ENCODE results near the gene NCOR1.

Gene NCOR1

DNA sequence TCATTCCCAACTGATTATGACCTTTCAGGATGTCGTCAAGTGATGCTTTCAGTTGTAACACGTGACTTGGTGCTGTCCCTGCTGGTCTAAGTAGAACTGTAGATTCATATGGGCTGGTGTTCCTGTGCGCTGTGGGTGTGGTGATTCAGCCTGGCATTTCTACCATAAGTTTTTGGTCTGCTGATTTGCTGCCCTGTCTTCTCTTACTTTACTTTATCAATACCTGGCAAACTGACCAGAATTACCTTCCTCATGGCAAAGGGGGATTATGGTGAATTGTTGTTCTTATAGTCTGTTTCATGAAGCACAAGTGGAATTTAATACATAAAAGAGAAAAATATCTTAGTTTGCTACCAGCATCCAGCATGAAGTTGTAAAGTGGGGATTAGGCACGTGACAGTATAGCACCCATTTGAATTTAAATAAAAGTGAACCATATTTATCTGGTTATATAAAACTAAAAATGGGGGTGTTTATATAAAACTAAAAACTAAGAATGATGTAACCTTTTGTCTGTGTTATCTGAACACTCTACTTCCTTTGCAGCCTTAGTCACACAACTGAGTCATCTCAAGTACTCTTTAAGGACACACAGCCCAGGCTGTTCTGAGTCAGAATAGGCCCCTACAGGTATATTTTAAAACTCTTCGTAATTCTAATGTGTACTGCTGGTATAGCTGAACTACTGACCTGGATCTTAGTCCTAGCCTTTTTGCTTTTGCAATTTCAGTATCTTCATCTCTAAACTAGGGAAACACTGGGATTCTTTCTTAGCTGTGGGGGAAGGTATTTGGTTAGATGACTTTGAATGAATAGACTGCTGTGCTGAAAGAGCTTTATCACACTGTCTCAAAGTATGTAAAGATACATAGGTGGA is 187.4 kb downstream of the NCOR1 start:
- no peak for DNase-seq

DNA sequence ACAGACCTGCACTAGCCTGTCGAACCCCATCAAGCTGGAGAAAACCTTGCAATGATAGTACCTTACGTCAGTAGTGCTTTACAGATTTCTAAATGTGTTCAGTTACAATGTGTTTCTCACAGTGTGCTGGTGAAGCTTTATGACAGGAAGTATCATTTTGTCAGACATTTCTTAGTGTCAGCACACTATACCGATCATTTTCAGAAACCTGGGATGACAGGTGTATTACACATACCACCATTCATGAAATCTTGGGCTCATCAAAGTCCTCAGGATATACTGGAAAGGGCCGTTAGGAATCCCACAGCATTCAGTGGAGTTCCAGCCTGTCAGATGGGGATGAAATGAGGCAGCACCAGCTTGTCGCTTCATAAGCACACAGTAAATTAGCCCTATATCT is 188.4 kb downstream of the NCOR1 start:
- no peak for DNase-seq

DNA sequence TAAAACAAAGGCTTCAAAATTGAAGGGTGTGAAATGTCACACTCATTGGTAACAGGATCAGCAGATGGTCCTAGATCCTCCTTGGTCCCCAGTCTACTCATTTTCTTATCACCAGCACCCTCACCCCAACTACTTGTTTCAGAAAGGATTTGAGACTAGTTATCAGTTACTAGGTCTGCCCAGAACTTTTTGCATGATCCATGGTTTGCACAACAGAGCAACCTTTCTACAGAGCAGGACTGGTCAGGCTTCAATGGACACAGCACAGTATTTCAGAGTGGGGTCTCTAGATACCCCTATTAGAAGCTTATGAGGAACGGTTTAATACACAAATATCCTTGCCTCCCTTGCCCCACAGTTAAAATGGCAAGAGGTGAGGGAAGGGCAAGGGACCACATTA is 190.1 kb downstream of the NCOR1 start:
- DNase-seq, result no peak

DNA sequence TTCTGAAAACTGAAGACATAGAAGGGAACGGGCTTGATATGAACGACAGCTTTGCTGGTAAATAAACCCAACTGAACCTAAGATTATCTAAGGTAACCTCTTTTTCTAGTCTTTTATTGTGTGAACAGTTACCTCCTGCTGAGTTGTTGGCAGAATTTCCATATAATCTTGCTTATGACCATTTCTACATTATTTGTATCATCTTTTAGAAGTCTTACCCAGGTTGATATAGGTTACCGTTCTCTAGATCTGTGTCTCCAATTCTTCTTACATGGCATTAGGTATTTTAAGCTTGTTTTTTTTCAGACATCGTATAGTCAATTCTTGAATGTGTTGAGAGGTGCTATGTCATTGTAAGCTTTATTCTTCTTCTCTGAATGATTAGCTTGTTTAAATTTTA is 191.5 kb downstream of the NCOR1 start:
- no peak for DNase-seq

DNA sequence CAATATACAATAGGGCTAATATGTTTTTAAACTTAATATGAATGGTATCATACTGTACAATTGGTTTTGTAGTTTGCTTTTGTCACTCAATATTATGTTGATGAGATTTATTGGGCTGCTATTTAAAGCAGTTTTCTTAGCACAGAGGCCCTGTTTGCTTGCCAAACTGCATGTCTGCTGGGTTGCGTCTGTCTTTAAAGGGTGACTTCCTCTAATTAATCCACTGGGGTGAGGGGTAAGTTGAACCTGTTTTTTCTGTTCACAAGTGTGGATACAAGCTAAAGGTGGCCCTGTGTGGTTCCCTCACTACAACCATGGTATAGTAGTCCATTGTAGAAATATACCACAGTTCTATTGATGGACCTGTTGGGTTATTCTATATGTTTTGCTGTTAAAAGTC is 196.0 kb downstream of the NCOR1 start:
- DNase-seq, result no peak

DNA sequence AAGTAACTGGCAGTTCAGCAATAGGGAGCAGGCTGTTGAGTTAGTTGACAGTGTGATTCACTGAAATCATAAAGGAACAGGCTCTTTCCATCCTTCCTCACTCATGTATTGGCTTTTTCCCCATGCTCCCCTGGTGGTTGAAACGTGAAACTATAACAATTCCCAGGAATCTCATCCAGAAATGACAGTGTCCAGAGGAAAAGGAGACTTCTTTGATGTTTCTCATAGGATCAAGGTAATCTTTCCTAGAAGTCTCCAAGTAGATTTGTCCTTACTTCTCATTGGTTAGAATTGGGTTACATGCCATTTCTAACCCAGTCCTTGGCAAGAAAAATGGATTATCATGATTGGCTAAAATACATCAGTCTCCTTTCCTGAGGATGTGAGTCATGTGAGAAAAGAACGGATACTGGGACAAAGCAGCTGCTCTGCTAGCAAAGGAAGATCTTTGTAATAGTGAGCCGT is 201.4 kb downstream of the NCOR1 start:
- no peak for DNase-seq

DNA sequence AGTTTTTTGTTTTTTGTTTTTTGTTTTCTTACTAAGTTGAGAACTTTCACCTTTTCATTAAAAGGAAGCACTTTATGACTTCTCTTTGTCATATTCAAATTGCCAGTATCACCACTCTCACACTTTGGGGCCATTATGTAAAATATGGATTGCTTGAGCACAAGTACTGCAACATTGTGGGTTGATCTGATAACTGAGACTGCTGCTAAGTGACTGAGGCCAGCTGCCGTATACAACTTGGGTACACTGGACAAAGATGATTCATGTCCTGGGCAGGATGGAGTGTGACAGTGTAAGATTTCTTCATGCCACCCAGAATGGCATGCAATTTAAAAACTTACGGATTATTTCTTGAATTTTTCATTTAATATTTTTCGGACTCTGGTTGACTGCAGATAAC is 207.9 kb downstream of the NCOR1 start:
- DNase-seq, result no peak

DNA sequence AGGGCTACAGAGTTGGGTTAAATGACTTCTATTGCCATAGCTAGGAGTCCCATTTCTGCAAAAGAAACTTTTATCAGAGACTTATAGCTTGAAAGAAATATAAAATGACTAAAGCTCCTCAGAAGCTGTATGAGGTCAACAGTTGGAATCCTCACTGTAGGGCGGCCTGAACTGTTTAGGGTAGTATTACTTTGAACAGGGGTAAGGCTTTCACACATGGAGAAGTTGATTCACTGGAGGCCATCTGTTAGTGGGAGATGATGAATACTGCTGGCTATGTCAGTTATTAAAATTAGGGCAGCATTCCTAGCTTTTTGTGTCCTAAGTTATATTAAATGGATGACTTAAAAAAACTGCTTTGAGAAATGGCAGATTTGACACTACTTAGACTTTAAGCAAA is 209.7 kb downstream of the NCOR1 start:
- DNase-seq, result no peak

DNA sequence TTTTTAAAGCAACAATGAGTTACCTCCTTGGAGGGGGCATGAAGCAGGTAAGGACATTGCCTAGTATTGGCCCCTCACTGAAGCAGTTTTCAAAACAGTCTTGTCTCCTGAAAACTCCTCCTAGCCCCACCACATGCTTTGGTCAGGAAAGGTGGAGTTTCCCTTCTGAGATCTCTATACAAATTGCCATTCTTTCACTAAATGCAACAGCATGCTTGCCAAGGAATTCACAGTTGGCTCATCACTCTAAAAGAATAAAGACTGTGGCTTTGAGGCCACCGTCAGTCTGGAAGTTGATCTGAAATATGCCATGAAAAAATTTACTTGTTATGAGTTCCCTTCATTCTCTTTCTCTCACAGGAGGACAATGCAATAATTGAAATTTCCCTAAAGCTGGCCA is 211.5 kb downstream of the NCOR1 start:
- no peak for DNase-seq

DNA sequence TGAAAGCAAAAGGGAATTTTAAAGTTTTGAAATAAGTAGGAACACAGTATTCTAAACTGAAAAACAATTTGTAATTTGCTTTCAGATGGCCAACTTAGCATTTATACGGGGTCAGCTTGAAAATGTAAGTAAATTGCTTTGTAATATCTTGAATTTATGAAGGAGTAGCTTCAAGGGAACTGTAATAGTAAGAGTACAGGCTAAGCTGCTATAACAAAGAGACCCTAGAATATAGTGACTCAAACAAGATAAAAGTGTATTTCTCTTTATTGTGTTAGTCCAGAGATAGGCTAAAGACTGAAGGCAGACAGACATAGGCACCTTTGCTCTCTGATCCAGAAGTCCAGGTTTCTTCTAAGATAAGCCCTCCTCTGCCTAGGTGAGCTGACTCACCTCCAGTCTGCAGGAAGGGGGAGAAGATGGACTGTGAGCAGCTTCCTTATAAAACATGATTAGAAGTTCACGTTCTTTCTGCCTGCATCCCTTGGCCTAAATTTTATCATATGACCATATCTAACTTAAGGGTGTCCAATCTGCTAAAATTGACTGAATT is 212.6 kb downstream of the NCOR1 start:
- no peak for DNase-seq

DNA sequence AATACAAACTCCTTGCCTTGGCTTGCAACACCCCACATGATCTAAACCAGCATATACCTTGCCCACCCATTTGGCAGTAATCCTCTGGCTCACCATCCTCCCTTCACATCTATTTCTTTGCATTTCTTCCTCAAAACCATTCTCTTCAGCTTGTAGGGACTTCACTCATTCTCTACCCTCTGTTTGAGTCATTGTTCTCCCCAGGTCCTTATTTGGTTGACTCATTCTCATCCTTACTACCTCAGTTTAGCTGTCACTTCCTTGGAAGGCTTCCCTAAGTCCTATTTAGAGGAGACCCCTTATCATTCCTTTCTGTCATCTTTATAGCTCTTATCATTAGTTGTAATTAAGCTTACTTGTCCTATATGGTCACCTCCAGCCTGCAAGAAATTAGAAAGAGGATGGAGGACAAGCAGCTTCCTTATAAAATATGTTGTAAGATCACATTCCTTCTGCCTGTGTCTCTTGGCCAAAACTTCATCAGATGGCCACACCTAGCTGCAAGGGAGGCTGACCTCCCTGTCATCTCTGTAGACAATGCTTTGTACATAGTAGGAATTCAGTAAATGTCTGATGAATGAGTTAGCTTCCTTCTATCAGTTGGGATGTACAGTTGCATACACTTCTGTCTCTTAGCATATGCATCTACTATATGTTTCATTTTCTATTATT is 214.0 kb downstream of the NCOR1 start:
- no peak for DNase-seq

DNA sequence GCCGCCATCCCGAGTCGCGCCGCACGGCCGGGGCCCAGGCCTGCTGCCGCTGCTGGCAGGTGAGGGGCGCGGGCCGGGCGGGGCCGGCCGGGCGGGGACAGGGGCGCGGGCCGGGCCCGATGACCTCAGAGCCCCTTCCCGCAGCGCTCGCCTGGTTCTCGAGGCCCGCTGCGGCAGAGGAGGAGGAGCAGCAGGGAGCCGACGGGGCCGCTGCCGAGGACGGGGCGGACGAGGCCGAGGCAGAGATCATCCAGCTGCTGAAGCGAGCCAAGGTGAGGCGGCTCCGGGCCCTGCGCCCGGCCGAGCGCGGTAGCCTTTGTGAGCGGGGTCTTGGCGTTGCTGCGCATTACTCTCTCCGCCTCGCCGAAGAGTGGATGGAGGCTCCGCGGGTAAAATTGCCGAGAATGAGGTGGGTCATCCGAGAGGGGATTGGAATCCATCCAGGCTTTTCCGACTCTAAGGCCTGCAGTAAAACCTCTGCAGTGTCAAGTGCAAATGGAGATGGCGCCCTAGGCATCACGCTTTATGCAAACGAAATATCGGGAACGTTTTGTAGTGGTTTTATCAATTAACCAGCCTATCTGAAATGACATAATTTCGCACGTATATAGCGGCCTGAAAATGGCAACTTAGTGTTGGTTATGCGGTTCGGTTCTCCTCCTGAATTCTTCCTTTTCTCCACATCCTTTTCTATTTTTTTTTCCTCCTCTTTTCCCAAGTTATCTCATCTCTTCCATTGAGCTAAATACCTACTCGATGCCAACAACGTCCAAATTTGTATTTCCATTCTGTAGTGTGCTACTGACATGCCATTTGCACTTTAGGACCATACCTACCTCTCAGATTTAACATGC is 215.1 kb downstream of the NCOR1 start:
- DNase-seq, result peak; percentile 85

DNA sequence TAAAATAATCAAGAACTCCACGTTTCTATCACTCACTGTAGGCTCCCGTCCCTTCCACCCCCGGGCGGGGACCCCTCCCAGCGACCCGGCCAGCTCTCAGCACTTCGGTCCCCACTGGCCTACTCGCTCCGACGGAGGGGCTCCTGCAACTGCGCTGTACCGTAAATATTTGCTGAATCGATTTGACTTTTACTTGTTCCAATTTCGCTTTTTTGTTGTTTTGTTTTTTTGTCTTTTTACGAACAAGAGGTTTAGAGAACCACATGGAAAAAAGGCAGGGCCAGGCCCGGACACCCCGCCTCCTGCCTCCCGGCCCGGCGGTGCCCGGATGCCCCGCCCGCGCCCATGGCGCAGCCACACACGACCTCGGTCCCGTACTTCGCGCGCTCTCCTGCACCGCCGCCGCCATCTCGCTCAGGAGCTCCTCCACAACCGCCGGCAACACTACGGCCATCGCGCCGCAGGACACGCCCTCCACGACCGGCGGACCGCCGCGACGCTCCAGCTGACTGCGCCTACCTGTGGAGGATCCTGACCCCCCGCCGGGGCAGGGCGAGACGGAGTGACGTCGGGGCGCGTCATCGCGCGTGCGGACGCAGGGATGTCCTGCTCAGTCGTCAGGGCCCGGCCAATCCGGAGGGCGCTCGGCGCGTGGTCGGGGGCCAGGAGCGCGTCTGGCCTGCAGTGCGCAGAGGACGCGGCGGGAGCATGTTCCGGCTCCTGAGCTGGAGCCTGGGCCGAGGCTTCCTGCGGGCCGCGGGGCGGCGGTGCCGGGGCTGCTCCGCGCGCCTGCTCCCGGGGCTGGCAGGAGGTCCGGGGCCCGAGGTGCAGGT is 216.0 kb downstream of the NCOR1 start, which contains the start of the genes TTC19 and ZSWIM7:
TSS of gene TTC19 (plus strand) at position 684 of the 833 bp plus-strand sequence. CDS start at position 709, 25 bp downstream.
TSS of gene ZSWIM7 (minus strand) at position 564 of the 833 bp plus-strand sequence. CDS start at position 454, 110 bp downstream.
- DNase-seq, result peak; percentile 99

DNA sequence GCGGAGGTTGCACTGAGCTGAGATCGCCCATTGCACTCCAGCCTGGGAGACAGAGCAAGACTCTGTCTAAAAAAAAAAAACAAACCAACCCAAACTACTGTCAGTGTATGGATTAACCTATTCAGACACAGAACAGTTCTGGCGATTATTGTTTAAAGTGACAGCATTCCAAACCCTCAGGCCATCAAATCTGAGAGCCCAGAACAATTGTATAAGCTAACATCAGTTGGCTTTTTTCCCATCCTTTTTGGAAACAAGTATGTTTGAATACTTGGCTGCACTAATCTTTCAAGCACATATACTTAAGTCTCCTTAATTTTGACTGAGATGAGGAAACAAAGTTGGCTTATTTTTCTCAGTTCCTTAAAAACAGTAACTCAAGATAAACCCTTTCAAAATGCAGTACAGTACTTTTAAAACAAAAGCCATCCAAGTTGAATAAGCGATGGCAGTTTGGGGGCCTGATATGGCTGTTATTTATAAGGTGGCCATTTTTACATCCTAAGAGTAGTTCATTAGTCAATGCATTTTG is 217.2 kb downstream of the NCOR1 start:
- no peak for DNase-seq

DNA sequence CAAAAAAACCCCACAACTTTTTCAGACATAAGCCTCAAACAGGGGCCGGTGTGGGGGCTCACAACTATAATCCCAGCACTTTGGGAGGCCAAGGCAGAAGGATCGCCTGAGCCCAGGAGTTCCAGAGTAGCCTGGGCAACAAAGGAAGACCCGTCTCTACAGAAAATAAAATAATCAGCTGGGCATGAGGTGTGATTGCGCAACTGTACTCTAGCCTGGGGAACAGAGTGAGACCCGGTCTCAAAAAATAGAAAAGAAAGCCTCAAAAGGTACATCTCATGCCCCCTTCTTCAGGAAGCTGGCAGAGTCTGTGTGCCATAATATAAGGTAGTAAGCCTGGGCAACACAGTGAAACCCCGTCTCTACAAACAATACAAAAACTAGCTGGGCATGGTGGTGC is 219.0 kb downstream of the NCOR1 start:
- no peak for DNase-seq

DNA sequence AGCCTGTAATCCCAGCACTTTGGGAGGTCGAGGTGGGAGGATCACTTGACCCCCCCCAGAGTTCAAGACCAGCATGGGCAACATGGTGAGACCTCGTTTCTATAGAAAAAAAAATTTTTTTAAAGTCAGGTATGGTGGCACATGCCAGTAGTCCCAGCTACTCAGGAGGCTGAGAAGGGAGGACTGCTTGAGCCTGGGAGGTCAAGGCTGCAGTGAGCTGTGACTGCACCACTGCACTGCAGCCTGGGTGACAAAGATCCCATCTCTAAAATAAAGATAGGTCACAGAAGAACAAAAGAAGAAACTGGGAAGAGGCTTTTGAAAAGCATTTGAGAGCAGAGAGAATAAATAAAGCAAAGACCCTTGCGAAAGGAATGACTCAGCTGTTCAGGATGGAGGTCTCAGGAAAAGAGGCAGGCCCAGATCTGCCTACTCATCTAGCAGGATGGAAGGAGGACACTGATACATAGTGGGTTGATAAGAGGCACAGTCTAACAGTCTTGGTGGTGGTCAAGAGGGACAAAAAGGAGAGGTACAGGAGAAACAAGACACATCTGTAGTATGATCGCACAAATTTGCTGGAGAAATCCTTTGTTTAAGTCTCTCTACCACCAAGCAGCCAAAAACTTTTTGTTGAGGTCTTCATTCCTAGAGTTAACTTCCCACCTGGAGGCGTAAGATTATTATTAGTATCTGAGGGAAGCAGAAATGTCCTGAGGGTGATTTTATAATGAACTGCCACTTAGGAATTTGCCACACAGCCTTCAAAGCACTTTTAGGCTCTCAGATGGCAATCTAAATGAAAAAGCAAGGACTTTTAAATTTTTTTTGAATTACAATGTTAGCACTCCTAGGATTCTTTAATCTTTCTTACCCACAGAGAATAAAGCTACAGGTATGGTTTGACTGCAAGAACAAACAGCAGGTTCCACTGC is 233.4 kb downstream of the NCOR1 start:
- DNase-seq, result no peak

DNA sequence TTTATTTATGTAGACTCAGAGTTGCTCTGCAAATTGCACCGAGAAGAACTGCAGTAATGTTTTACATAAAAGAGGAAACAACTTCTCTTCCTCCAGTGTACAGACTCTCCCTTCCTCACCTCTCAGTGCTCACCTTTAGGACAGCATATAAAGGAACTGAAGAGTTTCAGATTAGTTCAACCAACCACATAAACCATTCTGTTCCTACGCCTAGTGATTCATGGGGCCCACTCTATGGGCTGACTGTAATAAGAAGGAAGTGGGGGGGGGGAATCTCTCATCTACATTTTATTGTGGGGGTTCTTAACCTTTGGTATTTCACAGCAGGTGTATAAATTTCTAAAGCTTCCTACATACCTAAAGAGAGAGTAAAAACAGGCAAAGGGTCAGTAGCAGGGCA is 234.1 kb downstream of the NCOR1 start:
- DNase-seq, result no peak

Data from right kidney (tissue), 1 donor.